Kidney tubule cell (primary cell): ENCODE results near the gene MSANTD1.

Experiments
- DNase-seq: peaks from one replicate; pipeline ENCODE4 v3.0.0-alpha.2; 2018; ENCODE audit warnings: low spot score

Gene MSANTD1

GRCh38 chr4:3248811-3249661, at the start of gene MSANTD1:
MSANTD1 (plus strand) TSS chr4:3249159; CDS start chr4:3249223, 64 bp downstream.
- no peak for DNase-seq

DNA sequence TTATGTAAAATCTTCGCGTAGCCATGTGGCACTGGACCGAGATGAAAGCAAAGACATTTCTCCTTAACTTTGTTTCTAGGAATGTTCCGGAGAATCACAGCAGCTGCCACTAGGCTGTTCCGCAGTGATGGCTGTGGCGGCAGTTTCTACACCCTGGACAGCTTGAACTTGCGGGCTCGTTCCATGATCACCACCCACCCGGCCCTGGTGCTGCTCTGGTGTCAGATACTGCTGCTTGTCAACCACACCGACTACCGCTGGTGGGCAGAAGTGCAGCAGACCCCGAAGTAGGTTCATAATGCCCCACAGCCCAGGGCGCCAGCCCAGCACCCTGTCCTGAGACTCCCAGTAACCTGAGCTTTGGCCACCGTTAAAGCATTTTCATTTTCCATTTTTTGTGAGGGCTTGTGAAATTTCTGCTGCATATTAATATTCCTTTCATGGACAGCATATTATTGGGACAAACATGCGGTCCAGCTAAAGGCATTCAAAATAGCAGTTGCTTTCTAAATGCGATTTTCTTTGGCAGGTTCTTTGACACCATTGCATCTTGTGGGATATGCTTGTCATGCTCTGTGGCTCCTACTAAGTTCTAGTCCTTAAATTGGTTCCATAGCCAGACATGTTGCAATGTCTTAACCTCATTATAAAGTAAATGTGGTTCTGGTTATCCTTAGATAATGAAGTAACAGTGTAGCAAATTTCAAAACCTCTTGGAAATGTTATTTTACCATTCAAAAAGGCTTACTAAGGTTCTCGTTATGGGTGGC, 49.1 kb upstream of the MSANTD1 start:
- DNase-seq, result no peak

DNA sequence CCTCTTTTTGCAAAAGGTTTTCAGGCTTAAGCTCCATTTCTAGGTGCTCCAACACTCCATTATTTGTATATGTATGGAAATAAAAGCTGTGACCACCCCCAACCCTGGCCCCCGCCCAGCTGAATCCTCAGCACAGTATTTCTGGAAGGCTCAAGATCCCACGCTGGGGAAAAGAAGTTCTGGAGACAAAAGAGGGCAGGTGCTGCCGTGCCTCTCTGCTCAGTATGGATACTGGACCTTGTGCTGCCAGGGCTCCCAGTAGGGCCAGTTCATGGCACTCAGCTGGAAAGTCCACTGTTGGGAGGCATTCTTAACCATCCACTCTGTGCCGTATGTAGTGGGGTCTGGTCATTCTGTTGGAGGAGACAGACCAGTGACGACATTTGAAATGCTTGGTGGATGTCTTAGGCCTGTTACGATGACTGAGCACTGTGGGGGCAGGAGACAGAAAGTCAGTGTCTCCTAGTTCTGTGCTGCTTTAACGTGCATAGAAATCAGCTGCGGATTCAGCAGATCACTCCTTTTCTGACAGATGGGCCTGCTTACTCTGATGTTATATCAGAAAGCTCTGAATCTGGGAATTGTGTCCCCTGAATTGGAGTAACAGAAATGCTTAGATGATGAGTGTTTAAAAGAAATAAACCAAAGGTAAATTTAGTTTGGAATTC, 48.4 kb upstream of the MSANTD1 start:
- no peak for DNase-seq

GRCh38 chr4:3201718-3202702, 46.9 kb upstream of the MSANTD1 start:
- DNase-seq, result peak; percentile 18

DNA sequence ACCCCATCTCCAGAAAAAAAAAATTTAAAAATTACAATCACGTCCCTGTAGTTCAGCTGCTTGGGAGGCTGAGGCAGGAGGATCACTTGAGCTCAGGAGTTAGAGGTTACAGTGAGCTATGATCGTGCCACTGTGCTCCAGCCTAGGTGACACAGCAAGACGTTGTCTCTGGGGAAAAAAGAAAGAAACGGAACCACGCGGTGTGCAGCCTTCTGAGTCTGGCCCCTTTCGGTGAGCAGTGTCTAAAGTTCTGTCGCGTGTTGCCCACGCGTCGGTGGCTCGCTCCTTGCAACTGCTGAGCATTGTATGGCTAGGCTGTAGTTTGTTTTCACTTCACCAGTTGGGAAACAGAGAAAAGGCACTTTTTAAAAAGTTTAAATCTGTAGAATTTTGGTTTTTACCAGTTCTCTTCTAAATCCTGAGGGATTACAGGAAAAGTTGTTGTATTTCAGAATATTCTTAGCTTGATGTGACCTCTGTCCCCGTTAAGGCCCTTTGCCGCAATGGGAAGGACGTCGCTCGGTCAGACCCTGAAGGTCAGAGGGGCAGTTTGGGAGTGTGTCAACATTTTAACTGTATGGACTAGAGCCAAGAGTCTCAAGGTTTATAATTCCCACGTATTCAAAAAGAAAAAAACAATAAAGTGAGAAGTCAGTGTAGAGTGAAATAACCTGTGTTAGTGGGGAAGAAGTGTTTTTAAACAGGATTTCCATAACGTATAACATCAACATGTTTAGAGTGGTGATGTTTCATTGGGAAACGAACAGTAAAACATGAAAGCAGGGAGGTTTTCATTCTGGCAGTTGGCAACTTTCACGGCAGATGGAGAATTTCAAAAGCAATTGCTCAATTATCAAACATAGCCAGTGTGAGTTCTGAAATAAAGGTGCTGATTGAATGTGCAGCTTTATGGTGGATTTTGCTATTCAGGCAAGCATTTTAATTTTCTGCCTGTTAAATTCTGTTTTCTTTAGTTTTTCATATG, 45.8 kb upstream of the MSANTD1 start:
- no peak for DNase-seq

GRCh38 chr4:3203971-3204431, 45.0 kb upstream of the MSANTD1 start:
- no peak for DNase-seq

GRCh38 chr4:3205995-3206394, 43.0 kb upstream of the MSANTD1 start:
- no peak for DNase-seq

- no peak for DNase-seq
These were observed 42.4 kb upstream of the MSANTD1 start for GRCh38 chr4:3206439-3207100.

DNA sequence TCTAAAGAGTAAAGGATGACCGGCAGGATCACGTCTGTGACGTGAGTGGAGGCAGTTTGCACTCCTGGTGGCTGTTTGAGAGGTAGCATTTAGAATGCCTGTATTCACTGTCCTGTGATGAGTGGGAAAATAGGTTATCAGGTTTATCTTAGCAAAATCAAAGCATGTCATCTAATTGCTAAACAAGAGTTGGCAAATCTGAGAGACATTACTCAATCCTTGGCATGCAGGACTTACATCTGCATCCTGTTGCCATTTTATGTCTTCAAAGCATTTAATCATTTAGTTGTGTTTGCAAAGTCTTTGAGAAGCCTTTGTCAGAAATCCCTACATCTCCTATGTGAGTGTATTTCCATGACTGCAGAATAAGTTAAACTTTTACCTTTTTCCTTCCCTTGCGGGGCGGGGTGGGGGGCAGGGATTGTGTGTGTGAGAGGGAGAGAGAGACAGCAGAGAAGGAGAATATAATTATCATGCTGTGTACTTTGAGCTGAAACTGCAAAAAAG, 41.4 kb upstream of the MSANTD1 start:
- DNase-seq, result no peak

DNA sequence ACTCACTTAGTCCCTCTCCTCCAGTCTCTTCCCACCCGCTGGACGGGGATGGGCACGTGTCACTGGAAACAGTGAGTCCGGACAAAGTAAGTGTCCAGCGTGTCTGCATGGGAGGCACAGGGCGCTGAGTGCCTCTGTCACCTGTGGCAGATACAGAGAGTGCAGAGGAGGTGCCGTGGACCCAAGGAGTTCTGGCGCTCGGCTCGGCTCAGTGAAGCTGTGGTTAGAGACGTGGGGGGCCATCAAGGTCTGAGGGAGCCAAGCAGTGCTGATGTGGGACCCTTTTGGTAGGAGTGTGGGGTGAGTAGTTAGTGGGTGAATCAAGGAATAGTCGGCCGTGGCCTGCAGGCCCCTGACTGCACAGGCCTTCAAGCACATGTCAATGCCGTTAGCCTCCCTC, 40.1 kb upstream of the MSANTD1 start:
- no peak for DNase-seq

GRCh38 chr4:3209551-3210325, 39.2 kb upstream of the MSANTD1 start:
- no peak for DNase-seq

- DNase-seq, result no peak
These were observed 38.5 kb upstream of the MSANTD1 start for GRCh38 chr4:3210467-3210866.

GRCh38 chr4:3211866-3212265, 37.1 kb upstream of the MSANTD1 start:
- no peak for DNase-seq

- no peak for DNase-seq
These were observed 36.4 kb upstream of the MSANTD1 start for GRCh38 chr4:3212391-3213105.

GRCh38 chr4:3213106-3213425, 35.9 kb upstream of the MSANTD1 start:
- no peak for DNase-seq

GRCh38 chr4:3213661-3214250, 35.2 kb upstream of the MSANTD1 start:
- DNase-seq, result no peak

- DNase-seq, result no peak
These were observed 33.7 kb upstream of the MSANTD1 start for GRCh38 chr4:3215256-3215655.

GRCh38 chr4:3215733-3216132, 33.2 kb upstream of the MSANTD1 start:
- DNase-seq, result no peak
